ENCODE measurements around the gene MOGAT3. TPM values are rescaled to one million over a fixed set of nuclear protein-coding genes. Genes with fewer than 3 reads are reported as not detected.
A peak's percentile ranks its signal among the peaks of the same experiment; 100 is the strongest.

MOGAT3 gene
- total and polyA plus RNA-seq, 9 of the 15 experiments (the other 6 are each of a cell fraction or from before 2014, with no cell fraction given): 0.07 to 0.17 (median 0.13) TPM; not detected in 6

DNA sequence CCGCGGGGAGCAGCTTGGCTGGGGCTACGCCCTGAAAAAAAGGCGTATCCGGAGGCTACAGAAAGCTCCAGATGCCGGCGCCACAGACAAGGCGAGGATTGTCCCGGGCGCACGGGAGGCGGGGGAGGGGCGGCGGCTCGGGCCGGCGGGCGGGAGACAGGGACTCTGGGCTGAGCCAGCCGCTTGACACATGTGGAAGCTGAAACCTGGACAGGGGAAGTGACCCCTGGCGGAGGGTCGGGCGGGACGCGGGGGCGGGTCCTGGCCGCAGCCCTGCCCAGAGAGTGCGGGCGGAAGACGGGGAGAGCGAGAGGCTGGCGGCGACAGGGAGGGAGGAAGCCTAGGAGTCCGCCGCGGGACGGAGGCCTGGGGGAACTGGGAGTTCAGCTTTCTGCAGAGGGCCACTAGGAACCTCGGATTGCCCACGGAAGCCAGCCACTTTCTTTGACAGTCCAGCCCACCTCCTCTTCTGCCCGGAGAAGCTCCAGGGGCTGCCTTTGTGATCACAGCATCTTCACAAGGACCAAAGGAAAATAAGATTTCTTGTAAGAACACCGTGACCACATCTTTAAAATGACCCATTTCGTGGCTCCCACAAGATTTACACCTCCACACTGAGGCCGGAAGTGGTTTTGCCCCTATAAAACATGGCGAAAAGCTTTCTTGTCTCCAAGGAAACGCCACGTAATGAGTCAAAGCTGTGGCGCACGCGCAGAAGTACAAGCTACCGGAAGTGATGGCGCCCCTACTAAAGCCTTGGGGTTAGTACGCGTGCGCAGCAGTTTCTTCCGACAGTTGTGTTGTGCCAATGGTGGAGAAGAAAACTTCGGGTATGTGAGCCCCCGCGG lies 16.8 kb upstream of the MOGAT3 start, which contains the start of the genes PLOD3 and ZNHIT1 (continued):
- TF ChIP-seq ARID1B (IDR thresholded peaks at IDR 0.05) (peak; percentile 49; the same call in 1 of the 2 replicates), MCM2 (IDR thresholded peaks at IDR 0.05; ENCODE audit: low read depth) (no peak), CCNT2 (IDR thresholded peaks at IDR 0.05; ENCODE audit: borderline replicate concordance, extremely low read depth, insufficient read length, low read depth, low read length) (peak; percentile 77), ILK (tag; IDR thresholded peaks at IDR 0.05; ENCODE audit: borderline replicate concordance, low read depth) (no peak), KDM5B (IDR thresholded peaks at IDR 0.05; ENCODE audit: insufficient replicate concordance, low read depth, low read length) (peak; percentile 48), ZNF408 (CRISPR knock-in tag; IDR thresholded peaks at IDR 0.05; ENCODE audit: low read depth) (no peak), NR2C2 (CRISPR knock-in tag; IDR thresholded peaks at IDR 0.05) (peak; percentile 66; the same call in 1 of the 2 replicates), NR2C2 (tag; IDR thresholded peaks at IDR 0.05) (peak; percentile 95), HSF4 (CRISPR knock-in tag; IDR thresholded peaks at IDR 0.05; ENCODE audit: borderline replicate concordance) (0 out of 2 replicates have a peak, but pooled peaks have one; percentile 59), STAT5A (IDR thresholded peaks at IDR 0.05; ENCODE audit: borderline replicate concordance, low read length) (no peak), CTBP1 (IDR thresholded peaks at IDR 0.05; ENCODE audit: borderline replicate concordance) (0 out of 2 replicates have a peak, but pooled peaks have one; percentile 21), NUFIP1 (IDR thresholded peaks at IDR 0.05; ENCODE audit: partially characterized antibody) (no peak), TAF1 (IDR thresholded peaks at IDR 0.05; ENCODE audit: control insufficient read depth, extremely low read depth, insufficient read depth, low read length, severe bottlenecking) (peak; percentile 58), EP400 (IDR thresholded peaks at IDR 0.05) (peak; percentile 72; the same call in 1 of the 2 replicates), SAP30 (IDR thresholded peaks at IDR 0.05; ENCODE audit: borderline replicate concordance, insufficient read depth, low read depth, low read length, poor library complexity, severe bottlenecking) (peak; percentile 46), XRCC5 (IDR thresholded peaks at IDR 0.05; ENCODE audit: low read depth, low read length) (no peak), SUPT5H (IDR thresholded peaks at IDR 0.05) (peak; percentile 23), TRIM24 (IDR thresholded peaks at IDR 0.05) (0 out of 4 replicates have a peak, but pooled peaks of 1 of the 2 experiments have one; percentile 56), NEUROD1 (IDR thresholded peaks at IDR 0.05; ENCODE audit: borderline replicate concordance, low read depth, low read length, partially characterized antibody) (peak; percentile 8)
- TF ChIP-seq, protein P1, sequence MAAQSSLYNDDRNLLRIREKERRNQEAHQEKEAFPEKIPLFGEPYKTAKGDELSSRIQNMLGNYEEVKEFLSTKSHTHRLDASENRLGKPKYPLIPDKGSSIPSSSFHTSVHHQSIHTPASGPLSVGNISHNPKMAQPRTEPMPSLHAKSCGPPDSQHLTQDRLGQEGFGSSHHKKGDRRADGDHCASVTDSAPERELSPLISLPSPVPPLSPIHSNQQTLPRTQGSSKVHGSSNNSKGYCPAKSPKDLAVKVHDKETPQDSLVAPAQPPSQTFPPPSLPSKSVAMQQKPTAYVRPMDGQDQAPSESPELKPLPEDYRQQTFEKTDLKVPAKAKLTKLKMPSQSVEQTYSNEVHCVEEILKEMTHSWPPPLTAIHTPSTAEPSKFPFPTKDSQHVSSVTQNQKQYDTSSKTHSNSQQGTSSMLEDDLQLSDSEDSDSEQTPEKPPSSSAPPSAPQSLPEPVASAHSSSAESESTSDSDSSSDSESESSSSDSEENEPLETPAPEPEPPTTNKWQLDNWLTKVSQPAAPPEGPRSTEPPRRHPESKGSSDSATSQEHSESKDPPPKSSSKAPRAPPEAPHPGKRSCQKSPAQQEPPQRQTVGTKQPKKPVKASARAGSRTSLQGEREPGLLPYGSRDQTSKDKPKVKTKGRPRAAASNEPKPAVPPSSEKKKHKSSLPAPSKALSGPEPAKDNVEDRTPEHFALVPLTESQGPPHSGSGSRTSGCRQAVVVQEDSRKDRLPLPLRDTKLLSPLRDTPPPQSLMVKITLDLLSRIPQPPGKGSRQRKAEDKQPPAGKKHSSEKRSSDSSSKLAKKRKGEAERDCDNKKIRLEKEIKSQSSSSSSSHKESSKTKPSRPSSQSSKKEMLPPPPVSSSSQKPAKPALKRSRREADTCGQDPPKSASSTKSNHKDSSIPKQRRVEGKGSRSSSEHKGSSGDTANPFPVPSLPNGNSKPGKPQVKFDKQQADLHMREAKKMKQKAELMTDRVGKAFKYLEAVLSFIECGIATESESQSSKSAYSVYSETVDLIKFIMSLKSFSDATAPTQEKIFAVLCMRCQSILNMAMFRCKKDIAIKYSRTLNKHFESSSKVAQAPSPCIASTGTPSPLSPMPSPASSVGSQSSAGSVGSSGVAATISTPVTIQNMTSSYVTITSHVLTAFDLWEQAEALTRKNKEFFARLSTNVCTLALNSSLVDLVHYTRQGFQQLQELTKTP (IDR thresholded peaks at IDR 0.05; ENCODE audit: low read depth in 1 of 2, partially characterized antibody in 2 of 2): peak in 1 of 2 experiments; percentile 14
- TF ChIP-seq, protein P2, sequence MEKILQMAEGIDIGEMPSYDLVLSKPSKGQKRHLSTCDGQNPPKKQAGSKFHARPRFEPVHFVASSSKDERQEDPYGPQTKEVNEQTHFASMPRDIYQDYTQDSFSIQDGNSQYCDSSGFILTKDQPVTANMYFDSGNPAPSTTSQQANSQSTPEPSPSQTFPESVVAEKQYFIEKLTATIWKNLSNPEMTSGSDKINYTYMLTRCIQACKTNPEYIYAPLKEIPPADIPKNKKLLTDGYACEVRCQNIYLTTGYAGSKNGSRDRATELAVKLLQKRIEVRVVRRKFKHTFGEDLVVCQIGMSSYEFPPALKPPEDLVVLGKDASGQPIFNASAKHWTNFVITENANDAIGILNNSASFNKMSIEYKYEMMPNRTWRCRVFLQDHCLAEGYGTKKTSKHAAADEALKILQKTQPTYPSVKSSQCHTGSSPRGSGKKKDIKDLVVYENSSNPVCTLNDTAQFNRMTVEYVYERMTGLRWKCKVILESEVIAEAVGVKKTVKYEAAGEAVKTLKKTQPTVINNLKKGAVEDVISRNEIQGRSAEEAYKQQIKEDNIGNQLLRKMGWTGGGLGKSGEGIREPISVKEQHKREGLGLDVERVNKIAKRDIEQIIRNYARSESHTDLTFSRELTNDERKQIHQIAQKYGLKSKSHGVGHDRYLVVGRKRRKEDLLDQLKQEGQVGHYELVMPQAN (IDR thresholded peaks at IDR 0.05; ENCODE audit: borderline replicate concordance): peak; percentile 84

Data from K562 (cell line).